Measurements from ENCODE around the gene SLC16A3.

Gene SLC16A3

DNA sequence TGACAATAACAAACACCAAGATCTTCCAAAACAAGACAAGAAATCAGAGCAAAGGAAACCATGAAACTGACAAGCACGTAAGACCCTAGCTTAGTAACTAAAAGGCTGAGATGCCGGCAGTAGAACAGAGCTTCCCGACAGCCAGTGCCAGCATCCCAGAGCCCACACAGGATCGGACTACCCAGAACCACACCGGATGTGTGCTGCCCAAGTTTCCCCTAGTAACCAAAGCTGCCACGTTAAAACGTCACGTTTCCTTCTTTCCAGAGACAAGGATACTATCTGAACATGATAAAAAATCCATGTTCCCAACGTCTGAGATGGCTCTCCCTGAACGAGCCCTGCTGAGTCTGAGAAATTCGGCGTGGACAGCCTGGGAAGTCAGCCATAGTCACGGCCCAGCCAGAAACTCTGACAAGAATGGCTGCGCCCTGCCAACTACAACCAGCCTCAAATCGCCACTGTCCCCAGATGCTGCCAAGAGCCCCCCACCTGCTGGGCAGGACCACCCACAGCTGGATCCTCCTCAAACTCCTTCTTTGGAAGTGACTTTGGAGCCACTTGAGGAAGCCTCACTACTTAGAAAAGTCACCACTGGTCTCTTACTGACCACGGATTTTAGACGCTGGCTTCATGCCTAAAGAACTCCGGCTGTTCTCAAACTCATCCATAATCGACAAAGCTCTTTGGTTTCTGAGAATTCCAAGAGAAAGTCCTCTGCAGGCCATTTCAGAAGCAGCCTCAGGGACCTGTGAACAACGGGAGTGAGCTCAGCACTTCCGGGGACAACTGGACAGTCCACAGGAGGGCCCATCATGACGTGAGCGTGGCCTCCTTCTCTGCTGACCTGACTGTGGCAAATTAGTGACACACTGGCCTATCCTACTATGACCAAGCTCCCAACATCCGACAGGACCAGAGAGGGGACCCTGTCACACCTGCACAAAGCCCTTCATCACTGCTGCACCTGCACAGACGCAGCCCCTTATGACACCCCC is 32.9 kb upstream of the SLC16A3 start:
- Mint-ChIP-seq H3K27ac (peak overlapping the region in 2 of 3 experiments; percentile 68 to 70), H3K9me3 (no peaks in the 10 kb centered on the region), H3K36me3 (ENCODE audit: low read depth) (peaks cover 47% of the 10 kb centered on the region), H3K4me1 (no peaks in the 10 kb centered on the region), H3K27me3 (ENCODE audit: low read depth) (no peaks in the 10 kb centered on the region), H3K4me3 (no peak overlapping the region)
- TF ChIP-seq, protein P1, sequence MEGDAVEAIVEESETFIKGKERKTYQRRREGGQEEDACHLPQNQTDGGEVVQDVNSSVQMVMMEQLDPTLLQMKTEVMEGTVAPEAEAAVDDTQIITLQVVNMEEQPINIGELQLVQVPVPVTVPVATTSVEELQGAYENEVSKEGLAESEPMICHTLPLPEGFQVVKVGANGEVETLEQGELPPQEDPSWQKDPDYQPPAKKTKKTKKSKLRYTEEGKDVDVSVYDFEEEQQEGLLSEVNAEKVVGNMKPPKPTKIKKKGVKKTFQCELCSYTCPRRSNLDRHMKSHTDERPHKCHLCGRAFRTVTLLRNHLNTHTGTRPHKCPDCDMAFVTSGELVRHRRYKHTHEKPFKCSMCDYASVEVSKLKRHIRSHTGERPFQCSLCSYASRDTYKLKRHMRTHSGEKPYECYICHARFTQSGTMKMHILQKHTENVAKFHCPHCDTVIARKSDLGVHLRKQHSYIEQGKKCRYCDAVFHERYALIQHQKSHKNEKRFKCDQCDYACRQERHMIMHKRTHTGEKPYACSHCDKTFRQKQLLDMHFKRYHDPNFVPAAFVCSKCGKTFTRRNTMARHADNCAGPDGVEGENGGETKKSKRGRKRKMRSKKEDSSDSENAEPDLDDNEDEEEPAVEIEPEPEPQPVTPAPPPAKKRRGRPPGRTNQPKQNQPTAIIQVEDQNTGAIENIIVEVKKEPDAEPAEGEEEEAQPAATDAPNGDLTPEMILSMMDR (IDR thresholded peaks at IDR 0.05; ENCODE audit: unreplicated experiment in 3 of 3) = no peak

DNA sequence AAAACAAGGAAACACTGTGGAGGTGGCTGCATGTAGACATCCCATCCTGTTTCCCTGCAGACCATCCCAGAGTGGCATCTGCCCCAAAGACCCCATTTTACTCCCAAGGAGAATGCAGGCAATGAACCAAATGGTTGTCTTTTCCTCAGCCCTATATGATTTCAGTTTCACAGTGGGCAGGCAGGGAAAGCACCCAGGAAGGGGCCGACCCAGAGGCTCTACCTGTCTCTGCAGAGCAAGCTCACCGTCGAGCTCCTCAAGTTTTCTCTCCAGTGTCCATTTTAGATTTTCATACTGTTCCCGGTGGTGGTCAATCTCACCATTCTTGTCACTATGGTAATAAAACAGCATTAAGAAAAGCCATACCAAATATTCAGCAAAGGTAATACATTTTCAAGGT is 30.8 kb upstream of the SLC16A3 start:
- H3K4me1 Mint-ChIP-seq = no peaks in the 10 kb centered on the region
- H3K36me3 Mint-ChIP-seq (ENCODE audit: low read depth) = peaks cover 44% of the 10 kb centered on the region
- H3K27me3 Mint-ChIP-seq (ENCODE audit: low read depth) = no peaks in the 10 kb centered on the region
- no peak overlapping the region for H3K4me3 Mint-ChIP-seq
- no peak overlapping the region for H3K27ac Mint-ChIP-seq
- TF ChIP-seq, protein P1 (IDR thresholded peaks at IDR 0.05; ENCODE audit: unreplicated experiment in 3 of 3) = no peak
- H3K9me3 Mint-ChIP-seq = no peaks in the 10 kb centered on the region

DNA sequence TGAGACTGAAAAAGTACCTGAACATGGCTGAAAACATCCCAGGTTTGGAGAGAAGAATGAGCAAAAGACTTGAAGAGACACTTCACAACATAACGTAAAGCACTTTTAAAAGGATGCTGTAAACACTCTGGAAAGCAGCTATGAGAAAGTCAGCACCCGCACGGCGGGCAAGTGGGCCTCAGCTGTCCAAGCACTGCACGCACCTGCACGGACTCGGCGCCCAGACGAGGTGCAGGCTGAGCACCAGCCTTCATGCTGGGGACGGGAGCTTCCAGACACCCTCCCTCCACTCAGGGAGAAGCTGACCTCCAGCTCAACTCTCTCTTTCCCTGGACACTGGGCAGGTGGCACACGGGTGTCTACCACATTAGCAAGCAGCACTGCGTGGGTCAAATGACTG is 29.3 kb upstream of the SLC16A3 start:
- no peak overlapping the region for H3K27ac Mint-ChIP-seq
- peaks cover 32% of the 10 kb centered on the region for H3K36me3 Mint-ChIP-seq (ENCODE audit: low read depth)
- H3K27me3 Mint-ChIP-seq (ENCODE audit: low read depth) = no peaks in the 10 kb centered on the region
- no peaks in the 10 kb centered on the region for H3K9me3 Mint-ChIP-seq
- TF ChIP-seq, protein P1 (IDR thresholded peaks at IDR 0.05; ENCODE audit: unreplicated experiment in 3 of 3) = no peak
- H3K4me3 Mint-ChIP-seq = no peak overlapping the region
- no peaks in the 10 kb centered on the region for H3K4me1 Mint-ChIP-seq

DNA sequence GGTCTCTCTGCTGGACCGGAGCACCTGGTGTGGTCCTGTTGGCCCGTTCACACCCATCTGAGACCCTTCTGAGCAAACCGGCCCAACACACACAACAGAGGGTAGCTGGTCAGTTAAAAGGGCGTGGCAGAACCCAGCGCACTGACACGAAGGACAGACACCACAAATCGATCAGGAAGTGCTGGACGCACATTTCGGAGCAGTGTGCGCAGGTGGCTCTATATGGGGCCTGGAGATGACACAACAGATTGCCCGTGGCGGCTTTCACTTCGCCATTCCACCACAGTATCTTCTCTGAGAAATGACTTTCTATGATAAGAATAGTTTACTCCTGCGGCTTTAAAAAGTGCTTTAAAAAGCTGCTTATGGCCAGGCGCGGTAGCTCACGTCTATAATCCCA is 28.7 kb upstream of the SLC16A3 start:
- Mint-ChIP-seq H3K4me3 (no peak overlapping the region), H3K36me3 (ENCODE audit: low read depth) (peaks cover 27% of the 10 kb centered on the region), H3K27ac (no peak overlapping the region), H3K4me1 (no peaks in the 10 kb centered on the region), H3K9me3 (no peaks in the 10 kb centered on the region), H3K27me3 (ENCODE audit: low read depth) (no peaks in the 10 kb centered on the region)
- TF ChIP-seq, protein P1 (IDR thresholded peaks at IDR 0.05; ENCODE audit: unreplicated experiment in 3 of 3) = no peak

DNA sequence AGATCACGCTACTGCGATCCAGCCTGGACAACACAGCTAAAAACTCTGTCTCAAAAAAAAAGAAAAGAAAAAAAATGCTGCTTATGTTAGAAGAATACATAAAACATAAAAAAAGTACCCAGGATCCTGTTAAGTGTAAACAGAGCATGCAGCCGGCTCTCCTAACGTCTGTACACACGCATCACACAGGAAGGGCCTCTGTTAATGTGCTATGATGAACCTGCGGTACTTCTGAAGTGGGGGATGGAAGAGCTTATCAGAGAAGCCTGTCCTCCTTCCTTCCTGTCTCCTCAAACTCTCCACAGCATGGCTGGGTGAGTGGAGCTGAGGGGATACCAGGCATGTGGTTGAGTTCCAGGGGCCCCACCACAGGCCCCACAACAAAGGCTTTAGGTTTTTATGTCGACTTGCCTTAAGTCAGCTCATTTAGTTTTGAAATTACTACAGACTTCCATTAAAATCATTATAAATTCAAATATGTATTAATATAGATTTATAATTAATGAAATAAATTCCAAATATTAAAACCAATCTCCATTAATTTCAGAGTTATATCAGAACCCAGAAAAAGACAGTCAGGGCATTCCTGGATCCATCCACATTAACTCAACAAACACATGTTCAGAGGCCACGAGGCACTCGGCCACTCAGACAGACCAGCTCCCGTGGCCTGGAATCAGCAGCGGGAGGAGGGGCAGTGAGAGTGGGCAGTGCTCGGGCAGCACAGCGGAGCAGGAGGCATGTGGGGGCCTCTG is 27.9 kb upstream of the SLC16A3 start:
- H3K27me3 Mint-ChIP-seq (ENCODE audit: low read depth) = no peaks in the 10 kb centered on the region
- no peak overlapping the region for H3K4me3 Mint-ChIP-seq
- H3K27ac Mint-ChIP-seq = no peak overlapping the region
- H3K4me1 Mint-ChIP-seq = peaks cover 5% of the 10 kb centered on the region
- TF ChIP-seq, protein P1 (IDR thresholded peaks at IDR 0.05; ENCODE audit: unreplicated experiment in 3 of 3) = no peak
- peaks cover 19% of the 10 kb centered on the region for H3K36me3 Mint-ChIP-seq (ENCODE audit: low read depth)
- no peaks in the 10 kb centered on the region for H3K9me3 Mint-ChIP-seq
